Adipocyte (in vitro differentiated cells): ENCODE measurements around the gene CNTFR.
"Not testable (repeated sequence)": the region's sequence is repeated elsewhere in the genome, so short reads cannot be mapped to it uniquely, and the experiment has no call there.

Experiments
- DNase-seq: peaks from one replicate; pipeline ENCODE4 v3.0.0-alpha.2; 2015; ENCODE audit warnings: low read depth
- H3K27me3 ChIP-seq: replicated peaks from 2 replicates; pipeline ENCODE4 v1.7.0; 2013; ENCODE audit warnings: mild to moderate bottlenecking, low read length, moderate library complexity; ENCODE audit not compliant: control insufficient read depth, insufficient read depth
- H3K36me3 ChIP-seq: 2 replicates; pipeline ENCODE4 v1.7.0; 2013; ENCODE audit warnings: low read length, mild to moderate bottlenecking, moderate library complexity; ENCODE audit not compliant: control insufficient read depth, insufficient read depth, severe bottlenecking
- H3K4me1 ChIP-seq: 2 replicates; pipeline ENCODE4 v1.7.0; 2013; ENCODE audit warnings: mild to moderate bottlenecking, low read length, moderate library complexity; ENCODE audit not compliant: control insufficient read depth, insufficient read depth
- H3K4me3 ChIP-seq: 2 replicates; pipeline ENCODE4 v1.7.0; 2013; ENCODE audit warnings: mild to moderate bottlenecking, low read length, moderate library complexity
- H3K9ac ChIP-seq: 2 replicates; pipeline ENCODE4 v1.7.0; 2013; ENCODE audit warnings: mild to moderate bottlenecking, low read length, moderate library complexity
- H3K9me3 ChIP-seq: 2 replicates; pipeline ENCODE4 v1.7.0; 2013; ENCODE audit warnings: mild to moderate bottlenecking, low read length, moderate library complexity; ENCODE audit not compliant: control insufficient read depth

The CNTFR gene

DNA sequence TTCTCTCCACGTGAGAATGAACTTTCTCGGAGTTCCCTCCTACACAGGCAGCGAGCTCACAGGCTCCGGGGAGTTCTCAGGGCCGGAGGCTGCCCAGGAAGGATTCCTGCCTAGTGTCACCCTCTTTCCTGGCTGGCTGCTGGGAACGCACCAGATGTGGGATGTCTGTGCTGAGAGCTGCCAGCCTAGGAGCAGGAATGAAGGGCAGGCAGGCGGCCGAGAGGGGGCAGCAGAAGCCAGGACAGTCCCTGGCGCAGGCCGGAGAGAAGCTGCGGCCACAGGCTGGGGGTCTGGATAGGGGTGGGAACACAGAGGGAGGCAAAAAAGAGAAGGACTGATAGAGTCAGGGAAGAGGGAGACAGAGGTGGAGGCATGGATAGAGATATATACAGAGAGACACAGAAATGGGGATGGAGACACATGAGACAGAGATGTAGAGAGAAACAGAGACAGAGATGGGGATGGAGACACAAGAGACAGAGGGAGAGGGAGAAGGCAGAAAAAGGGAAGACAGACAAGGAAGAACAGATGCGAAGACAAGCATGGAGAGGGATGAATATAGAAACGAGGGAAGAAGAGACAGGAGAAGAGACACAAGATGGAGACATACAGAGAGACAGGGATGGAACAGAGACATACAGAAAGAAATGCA is 41.4 kb downstream of the CNTFR start:
- no peak overlapping the region for H3K9ac ChIP-seq
- peak; percentile 86 for DNase-seq
- no peaks in the 10 kb centered on the region for H3K4me1 ChIP-seq
- no peaks in the 10 kb centered on the region for H3K36me3 ChIP-seq
- H3K27me3 ChIP-seq, result peaks cover 11% of the 10 kb centered on the region
- H3K9me3 ChIP-seq, result no peaks in the 10 kb centered on the region
- H3K4me3 ChIP-seq, result no peak overlapping the region

DNA sequence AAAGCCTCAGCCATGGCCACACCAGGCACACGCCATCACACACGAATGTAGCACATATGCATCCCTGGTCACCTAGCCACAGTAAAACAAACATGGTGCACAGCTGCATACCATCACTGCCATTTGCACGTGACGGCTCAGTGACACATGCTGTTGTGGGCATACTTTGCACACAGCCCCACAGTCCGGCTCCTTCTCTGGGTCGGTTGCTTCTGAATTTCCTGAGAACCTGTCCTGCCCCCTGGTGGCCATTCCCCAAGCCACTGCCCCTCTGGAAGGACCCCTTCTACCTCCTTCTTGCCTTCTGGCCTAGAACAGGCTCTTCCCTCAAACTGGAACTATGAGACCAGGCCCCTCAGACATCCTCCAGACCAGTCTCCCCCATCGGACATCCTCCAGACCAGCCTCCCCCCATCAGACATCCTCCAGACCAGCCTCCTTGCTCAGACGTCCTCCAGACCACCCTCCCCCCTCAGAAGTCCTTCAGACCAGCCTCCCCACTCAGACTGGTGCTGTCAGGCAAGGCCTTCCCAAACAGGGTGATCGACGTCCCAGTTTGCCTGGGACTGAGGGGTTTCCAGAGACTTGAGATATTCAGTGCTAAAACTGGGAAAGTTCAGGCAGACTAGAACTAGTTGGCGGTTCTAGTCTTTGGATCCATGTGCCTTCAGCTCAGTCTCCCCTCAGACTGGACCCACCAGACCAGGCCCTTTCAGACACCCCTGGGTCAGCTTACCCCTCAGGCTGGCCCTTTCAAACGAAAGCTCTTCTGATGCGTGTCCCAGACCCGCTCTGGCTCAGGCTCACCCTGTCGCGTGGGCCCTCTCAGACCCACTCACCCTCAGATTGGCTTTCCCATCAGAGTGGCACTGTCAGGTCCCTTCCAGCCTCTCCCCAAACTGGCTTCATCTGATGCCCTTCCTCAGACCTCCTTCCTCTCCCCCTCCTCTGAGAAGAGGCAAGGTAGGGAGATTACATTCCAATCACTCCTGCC is 42.4 kb downstream of the CNTFR start:
- Histone ChIP-seq H3K9me3 (peaks cover 2% of the 10 kb centered on the region), H3K4me1 (no peaks in the 10 kb centered on the region), H3K36me3 (no peaks in the 10 kb centered on the region), H3K9ac (no peak overlapping the region), H3K4me3 (no peak overlapping the region), H3K27me3 (peaks cover 9% of the 10 kb centered on the region)
- peak; percentile 74 for DNase-seq

DNA sequence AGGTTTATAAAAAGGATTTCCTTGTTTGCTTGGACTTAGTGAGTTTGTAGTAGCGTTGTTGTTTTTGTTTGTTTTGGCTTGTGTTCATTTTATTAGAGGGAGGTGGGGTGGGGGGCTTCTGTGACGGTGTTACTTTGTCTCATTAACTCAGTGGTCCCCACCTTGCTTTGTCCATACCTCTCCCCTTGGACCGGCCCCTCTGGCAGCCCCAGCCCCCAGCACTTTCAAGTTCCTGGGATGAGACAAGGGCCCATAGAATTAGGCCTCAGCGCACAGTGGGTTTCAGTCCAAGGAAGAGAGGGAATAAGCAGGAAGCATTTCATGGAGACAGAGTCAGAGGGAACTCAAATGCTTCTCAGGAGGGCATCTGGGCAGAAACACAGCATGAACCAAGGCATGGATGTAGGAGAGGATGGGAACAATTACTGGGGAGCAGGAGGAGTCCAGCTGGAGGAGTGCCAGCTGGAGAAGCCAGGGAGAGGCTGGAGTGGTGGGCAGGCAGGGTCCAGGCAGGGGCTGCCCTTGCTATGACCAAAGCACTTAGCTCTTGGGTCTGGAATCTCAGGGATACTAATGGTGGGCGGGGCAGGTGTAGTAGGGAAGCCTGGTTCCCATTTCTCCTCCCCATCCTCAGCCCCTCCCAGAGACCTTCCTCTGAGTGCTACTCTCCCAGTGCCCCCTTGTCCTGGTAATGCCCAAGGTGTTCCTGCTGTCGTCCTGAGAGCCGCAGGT is 43.3 kb downstream of the CNTFR start:
- Histone ChIP-seq H3K36me3 (no peaks in the 10 kb centered on the region), H3K9ac (no peak overlapping the region), H3K9me3 (peaks cover 4% of the 10 kb centered on the region), H3K4me1 (no peaks in the 10 kb centered on the region), H3K27me3 (peaks cover 9% of the 10 kb centered on the region), H3K4me3 (no peak overlapping the region)
- DNase-seq, result no peak

- Histone ChIP-seq H3K9me3 (peaks cover 4% of the 10 kb centered on the region), H3K9ac (no peak overlapping the region), H3K4me3 (no peak overlapping the region), H3K27me3 (peaks cover 9% of the 10 kb centered on the region), H3K4me1 (no peaks in the 10 kb centered on the region), H3K36me3 (no peaks in the 10 kb centered on the region)
- no peak for DNase-seq
These were observed 44.0 kb downstream of the CNTFR start for GRCh38 chr9:34545497-34545896.

DNA sequence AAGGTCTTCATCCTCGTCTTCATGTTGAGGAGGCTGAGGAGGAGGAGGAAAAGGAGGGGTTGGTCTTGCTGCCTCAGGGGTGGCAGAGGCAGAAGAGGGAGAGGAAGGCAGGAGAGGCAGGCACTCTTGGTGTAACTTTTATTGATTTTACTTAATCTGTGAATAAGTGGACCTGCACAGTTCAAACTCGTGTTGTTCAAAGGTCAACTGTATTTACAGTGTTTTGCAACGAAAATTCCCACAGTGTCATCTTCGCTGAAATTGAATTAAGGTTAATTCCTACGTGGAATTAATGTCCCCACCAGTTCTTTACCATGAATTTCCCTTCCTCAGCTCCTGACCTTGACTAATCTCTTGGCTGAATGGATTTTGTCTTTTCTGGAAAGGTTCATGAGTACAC is 45.5 kb downstream of the CNTFR start:
- no peak overlapping the region for H3K4me3 ChIP-seq
- no peaks in the 10 kb centered on the region for H3K4me1 ChIP-seq
- H3K27me3 ChIP-seq, result peaks cover 9% of the 10 kb centered on the region
- no peak for DNase-seq
- peaks cover 4% of the 10 kb centered on the region for H3K9me3 ChIP-seq
- no peaks in the 10 kb centered on the region for H3K36me3 ChIP-seq
- no peak overlapping the region for H3K9ac ChIP-seq

DNA sequence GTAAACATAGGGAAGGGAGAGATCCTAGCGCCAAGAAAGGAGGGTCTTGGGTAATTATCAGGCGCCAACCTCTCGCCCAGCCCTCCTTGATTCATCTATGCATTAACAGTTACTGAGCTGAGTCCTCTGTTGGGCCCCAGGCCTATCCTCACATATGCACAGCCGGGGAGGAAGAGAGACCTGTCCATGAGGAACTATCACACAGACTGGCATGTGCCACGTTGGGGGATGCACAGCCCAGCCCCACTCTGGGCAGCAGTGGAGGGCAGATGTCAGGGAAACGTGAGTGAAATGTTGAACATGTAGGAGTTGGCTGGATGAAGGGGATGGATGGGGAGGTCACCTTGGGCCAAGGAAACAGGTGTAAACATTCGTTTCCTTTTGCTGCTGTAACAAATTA is 48.0 kb downstream of the CNTFR start:
- H3K27me3 ChIP-seq, result peaks cover 16% of the 10 kb centered on the region
- H3K4me1 ChIP-seq, result no peaks in the 10 kb centered on the region
- H3K36me3 ChIP-seq, result no peaks in the 10 kb centered on the region
- H3K9ac ChIP-seq, result no peak overlapping the region
- peaks cover 4% of the 10 kb centered on the region for H3K9me3 ChIP-seq
- no peak for DNase-seq
- no peak overlapping the region for H3K4me3 ChIP-seq

- H3K27me3 ChIP-seq, result peaks cover 17% of the 10 kb centered on the region
These were observed 48.7 kb downstream of the CNTFR start for GRCh38 chr9:34540827-34541226.

DNA sequence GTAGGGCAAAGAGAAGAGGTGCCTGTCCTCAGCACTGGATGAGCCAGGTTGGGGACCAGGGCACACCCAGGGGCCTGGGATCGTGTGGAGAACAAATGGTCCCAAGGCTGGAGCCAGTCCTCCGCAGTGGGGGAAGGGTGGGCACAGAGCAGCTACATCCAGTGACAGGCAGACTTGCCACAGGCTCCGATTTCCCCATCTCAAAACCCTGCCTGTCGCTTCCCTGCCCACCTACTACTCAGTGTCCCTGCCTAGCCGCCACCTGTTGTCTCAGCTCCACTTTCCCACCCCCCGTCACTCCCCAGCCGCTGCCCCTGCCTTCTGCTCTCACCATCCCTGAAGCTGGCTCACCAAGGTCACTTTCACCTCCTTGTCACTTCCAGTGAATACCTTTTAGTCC is 52.8 kb downstream of the CNTFR start:
- H3K4me3 ChIP-seq, result no peak overlapping the region
- H3K36me3 ChIP-seq, result no peaks in the 10 kb centered on the region
- H3K27me3 ChIP-seq, result peaks cover 33% of the 10 kb centered on the region
- H3K4me1 ChIP-seq, result no peaks in the 10 kb centered on the region
- no peaks in the 10 kb centered on the region for H3K9me3 ChIP-seq
- no peak for DNase-seq
- no peak overlapping the region for H3K9ac ChIP-seq

More at GRCh38 chr9:34540827-34541226, 48.7 kb downstream of the CNTFR start:
- Histone ChIP-seq H3K4me1 (no peaks in the 10 kb centered on the region), H3K9ac (no peak overlapping the region), H3K4me3 (no peak overlapping the region), H3K9me3 (peaks cover 4% of the 10 kb centered on the region), H3K36me3 (no peaks in the 10 kb centered on the region)
- peak; percentile 18 for DNase-seq

DNA sequence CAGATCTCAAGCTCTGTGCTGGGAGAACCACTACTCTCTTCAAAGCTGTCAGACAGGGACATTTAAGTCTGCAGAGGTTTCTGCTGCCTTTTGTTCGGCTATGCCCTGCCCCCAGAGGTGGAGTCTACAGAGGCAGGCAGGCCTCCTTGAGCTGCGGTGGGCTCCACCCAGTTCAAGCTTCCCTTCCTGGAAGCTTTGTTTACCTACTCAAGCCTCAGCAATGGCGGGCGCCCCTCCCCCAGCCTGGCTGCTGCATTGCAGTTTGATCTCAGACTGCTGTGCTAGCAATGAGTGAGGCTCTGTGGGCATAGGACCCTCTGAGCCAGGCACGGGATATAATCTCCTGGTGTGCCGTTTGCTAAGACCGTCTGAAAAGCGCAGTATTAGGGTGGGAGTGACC is 57.5 kb downstream of the CNTFR start:
- H3K9me3 ChIP-seq, H3K9ac ChIP-seq, H3K4me3 ChIP-seq, H3K36me3 ChIP-seq, DNase-seq, H3K4me1 ChIP-seq: not testable (repeated sequence)
- peaks cover 30% of the 10 kb centered on the region for H3K27me3 ChIP-seq

- H3K4me1 ChIP-seq, result peaks cover 5% of the 10 kb centered on the region
- H3K27me3 ChIP-seq, result peaks cover 38% of the 10 kb centered on the region
- H3K9me3 ChIP-seq, result no peaks in the 10 kb centered on the region
- H3K4me3 ChIP-seq, result no peak overlapping the region
- no peak for DNase-seq
- H3K36me3 ChIP-seq, result no peaks in the 10 kb centered on the region
- H3K9ac ChIP-seq, result no peak overlapping the region
These were observed 63.5 kb downstream of the CNTFR start for GRCh38 chr9:34526026-34526425.

DNA sequence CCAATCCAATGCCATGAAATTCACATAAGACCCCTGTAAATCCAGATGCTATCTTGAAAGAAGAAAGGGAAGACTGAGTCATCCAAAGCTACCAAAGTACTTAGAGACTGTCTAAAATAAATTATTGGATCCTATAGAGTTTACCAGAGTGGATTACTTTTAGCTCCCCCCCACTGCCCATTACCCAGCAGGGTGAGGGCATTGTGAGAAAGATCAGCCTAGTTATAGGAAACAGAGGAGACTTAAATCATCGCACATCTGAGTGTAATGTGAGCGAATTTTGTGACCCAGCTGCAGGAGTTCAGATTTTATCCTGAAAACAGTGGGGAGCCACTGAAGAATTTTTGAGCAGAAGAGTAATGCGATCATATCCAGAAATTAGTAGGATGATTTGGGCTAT is 65.2 kb downstream of the CNTFR start:
- Histone ChIP-seq H3K27me3 (peaks cover 48% of the 10 kb centered on the region), H3K4me3 (no peak overlapping the region), H3K9ac (no peak overlapping the region), H3K4me1 (peaks cover 5% of the 10 kb centered on the region), H3K36me3 (no peaks in the 10 kb centered on the region), H3K9me3 (no peaks in the 10 kb centered on the region)
- DNase-seq, result no peak
